NCI-H2171 (cell line): ENCODE measurements around the gene MSANTD3.

ENCODE experiments used
- DNase-seq: peaks from one replicate; lab custom pipeline; 2025; lab: John Stamatoyannopoulos, UW

The MSANTD3 gene

DNA sequence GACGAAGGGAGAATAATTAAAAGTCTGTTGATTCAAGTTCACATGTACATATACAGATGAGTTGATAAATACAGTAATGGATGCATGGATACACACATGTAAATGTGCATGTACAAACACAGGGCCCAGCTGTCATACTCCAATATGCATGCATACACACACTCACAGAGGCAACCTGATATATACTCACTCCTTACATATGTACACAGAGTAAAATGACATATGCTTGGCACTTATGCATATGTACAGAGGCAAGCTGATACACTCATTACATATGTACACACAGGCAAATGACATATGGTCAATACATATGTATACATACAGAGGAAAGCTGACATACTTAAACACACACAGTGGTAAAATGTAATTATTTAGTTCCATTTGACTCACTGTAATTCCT is 38.8 kb downstream of the MSANTD3 start:
- no peak for DNase-seq

DNA sequence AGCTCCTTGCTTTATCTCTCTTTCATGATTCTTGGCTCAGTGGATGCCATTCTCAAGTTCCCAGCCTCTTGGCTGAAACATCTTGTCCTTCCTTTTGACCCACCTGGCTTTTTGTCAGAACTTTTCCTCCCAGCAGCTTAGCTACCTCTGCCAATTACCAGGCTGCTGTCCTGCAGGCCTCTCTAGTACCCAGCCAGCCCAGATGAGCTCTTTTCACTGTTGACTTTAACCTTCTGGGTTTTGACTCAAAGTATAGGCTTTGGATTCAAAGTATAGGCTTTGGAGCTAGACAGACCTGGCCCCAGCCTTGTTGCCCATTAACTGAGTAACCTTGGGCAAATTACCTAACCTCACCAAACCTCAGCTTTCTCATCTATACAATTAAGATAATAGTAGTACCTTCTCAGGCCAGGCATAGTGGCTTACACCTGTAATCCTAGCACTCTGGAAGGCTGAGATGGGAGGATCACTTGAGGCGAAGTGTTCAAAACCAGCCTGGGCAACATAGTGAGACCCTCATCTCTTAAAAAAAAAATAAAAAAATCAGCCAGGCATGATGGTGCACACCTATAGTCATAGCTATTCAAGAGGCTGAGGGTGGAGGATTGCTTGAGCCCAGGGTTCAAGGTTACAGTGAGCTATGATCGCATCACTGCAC is 39.4 kb downstream of the MSANTD3 start:
- no peak for DNase-seq

DNA sequence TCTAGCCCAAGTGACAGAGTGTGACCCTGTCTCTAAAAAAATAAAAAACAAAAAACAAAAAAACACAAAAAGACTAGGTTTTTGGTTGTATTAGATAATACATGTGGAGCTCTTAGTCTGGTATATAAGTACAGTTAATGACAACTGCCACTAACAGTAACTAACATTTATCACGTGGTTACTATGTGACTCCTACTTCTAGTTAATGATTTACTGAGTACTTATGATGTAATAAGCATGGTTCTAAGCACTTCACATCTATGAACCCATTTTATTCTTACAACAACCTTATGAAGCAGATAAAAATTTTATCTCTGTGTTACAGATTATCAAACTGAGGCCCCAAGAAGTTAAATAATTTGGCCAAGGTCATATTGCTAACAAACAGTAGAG is 39.9 kb downstream of the MSANTD3 start:
- no peak for DNase-seq

DNA sequence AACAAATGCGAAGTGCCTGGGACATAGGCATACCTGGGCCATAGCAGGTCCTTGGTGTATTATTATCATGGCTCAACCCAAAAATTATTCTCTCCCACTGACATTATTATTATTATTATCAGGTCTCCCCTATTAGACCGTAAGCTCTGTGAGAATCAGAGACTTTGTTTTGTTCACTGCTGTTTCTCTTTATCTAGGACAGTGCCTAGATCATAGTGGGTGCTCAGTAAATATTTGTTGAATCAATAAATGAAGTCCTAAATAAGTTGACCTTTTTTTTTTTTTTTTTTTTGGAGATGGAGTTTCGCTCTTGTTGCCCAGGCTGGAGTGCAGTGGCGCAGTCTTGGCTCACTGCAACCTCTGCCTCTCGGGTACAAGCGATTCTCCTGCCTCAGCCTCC is 41.1 kb downstream of the MSANTD3 start:
- DNase-seq = no peak

DNA sequence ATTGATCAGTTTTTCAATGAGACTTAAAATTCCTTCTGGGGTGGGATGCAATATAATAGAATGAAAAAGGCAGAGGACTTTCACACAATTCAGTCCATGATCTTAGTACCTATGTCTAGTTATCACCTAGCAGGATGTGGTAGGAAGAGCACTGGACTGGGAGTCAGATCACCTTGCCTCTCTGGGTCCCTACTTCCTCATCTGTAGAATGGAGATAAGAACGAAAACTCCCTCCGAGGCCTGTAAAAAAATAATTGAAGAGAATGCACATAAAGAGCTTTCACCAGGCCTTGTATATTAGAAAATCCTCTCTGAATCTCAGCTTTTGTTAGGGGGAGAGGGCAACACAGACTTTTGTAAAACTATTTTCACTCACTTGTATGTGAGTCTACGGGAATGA is 45.3 kb downstream of the MSANTD3 start:
- no peak for DNase-seq

DNA sequence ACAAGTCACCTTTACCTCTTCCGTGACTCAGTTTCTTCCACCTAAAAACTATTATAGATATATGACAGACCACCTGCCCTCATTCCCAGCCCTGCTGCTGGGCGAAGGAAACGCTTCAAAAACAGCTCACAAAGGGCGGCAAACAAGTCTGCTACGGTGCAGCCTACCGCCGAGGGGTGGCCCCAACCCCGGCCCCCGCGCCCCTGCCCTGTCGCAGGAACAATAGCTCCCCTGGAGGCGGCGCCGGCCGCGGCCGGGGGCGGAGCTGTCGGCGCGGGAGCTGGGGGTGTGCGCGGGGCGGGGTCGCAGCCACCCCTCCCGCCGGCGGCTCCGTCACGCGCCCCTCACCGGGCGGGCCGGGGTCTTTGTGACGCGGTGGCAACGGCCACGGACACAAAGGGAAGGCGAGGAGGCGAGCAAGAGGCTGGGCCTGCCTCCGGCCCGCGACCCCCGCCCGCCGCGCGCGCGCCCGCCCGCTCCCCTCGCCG is 45.9 kb downstream of the MSANTD3 start, which contains the start of gene TMEFF1:
TMEFF1 (plus strand) TSS at position 362 of the 488 bp plus-strand sequence. CDS start 396 bp downstream, outside the sequence.
- peak; percentile 70 for DNase-seq

DNA sequence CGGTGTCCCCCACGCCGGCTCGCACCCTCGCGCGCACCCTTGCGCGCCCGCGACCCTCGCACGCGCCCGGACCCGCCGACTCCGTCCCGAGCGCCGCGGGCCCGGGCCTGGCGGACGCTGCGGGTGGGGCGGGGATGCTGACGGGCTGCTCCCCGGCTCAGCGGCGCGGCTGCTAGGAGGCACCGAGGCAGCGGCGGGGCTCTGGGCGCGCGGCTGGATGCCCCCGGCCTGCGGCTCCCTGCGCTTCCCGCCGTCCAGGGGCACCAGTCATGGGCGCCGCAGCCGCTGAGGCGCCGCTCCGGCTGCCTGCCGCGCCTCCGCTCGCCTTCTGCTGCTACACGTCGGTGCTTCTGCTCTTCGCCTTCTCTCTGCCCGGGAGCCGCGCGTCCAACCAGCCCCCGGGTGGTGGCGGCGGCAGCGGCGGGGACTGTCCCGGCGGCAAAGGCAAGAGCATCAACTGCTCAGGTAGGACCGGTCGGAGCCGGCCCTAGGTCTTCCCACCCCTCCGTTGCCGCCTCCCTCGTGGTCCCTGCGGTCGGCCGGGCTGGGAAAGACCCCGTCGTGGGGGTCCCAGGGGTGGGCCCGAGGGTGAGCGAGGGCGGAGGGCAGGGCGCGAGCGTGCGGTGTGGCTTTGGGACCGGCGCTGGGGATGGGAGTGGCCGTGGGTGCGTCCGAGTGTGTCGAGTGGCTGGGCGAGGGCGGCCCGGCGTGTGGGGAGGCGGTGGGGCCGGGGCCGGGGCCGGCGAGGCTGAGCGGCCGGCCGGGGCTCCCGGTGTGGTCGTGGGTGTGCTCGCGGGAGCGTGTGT is 46.5 kb downstream of the MSANTD3 start:
- peak; percentile 44 for DNase-seq

DNA sequence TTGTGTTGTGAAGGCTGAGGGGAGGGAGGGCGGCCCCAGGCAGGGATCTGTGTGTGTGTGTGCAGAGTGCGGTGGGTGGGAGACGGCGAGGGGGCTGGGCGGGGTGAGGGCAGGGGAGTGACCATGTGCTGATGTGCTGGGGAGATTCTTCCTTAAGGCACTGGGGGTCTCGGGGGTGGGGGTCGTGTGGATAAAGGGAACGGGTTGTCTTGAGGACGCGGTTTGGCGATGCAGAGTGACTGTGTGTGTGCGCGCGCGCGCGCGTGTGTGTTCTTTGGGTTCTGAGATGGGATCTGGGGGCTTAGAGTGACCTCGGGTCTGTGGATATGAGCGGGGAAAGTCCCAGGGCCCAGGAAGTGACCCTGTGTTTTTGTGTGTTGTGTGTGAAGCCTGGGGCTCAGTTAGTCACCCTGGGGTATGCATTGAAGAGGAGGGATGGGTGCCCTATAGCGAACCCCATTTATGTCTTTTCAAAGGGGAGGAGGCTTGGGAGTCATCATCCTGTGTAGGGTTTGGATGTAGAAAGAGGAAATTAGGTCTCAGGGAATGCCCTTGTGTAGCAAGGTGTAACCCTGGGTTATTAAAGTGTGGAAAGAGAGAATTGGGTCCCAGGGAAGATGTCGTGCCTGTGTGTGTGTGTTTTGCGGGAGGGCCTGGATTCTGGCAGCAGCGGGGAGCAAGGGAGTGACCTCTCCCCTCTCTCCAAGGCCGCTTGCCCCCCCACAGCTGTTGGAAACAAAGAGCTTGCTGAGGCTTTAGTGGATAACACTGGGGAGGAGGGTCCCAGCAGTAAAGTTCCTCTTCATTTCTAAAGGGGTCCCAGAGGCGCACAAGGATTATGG is 47.4 kb downstream of the MSANTD3 start:
- DNase-seq = no peak

DNA sequence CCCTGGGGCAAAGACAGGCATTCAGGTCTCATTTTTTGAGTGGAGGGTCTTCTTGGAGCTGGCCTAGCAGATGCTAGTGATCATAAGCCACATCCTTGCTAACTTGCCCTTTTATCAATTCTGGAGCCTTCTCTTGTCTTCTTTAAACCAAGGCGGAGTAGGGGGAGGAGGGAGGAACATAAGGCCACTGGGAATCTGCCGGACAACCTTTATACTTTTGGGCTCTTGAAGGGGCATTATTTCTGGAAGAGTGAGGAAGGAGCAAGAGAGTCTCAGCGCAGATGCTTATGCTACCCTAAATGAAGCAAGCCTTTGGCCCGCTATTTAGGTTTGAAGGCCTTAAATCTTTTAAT is 48.0 kb downstream of the MSANTD3 start:
- DNase-seq = no peak

DNA sequence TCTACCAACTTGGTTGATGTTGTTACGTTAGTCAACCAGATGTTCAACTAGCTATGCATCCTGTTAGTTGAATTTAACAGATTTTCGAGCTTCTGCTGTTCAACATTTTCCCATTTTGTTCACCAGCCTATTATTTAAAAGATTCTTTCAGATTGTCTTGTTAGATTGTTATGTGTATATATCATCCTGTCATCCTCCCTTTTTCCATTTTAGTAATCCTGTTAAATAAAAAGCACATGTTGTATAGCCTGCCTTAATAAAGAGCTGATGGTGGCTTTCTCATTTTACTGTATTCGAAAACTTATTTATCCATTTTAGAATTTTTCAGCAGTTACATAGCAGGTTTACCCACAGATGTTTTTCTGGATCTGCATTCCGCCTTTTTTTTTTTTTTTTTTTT is 50.3 kb downstream of the MSANTD3 start:
- no peak for DNase-seq

DNA sequence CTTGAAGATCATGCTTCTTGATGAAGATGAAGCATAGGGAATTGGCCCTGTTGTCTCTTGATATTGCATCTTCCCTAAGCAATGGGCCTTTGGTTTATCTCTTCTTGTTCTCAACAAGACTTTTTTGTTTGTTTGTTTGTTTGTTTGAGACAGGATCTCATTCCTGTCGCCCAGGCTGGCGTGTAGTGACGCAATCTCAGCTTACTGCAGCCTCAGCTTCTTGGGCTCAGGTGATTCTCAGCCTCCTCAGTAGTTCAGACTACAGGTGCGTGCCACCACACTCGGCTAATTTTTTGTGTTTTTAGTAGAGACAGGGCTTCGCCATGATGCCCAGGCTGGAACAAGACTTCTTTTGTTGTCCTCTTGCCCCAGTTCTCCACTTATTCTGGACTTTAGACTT is 51.2 kb downstream of the MSANTD3 start:
- no peak for DNase-seq

DNA sequence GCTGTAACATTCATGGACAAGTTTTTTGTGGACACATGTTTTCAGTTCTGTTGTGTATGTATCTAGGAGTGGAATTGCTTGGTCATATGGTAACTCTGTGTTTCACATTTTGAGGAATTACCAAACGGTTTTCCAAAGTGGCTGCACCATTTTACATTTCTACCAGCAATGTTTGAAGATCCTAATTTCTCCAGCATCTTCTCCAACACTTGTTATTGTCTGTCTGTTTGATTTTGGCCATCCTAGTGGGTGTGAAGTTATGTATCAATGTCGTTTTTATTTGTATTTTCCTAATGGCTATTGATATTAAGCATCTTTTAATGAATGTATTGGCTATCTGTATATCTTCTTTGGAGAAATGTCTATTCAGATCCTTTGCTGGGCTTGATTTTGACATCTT is 52.9 kb downstream of the MSANTD3 start:
- no peak for DNase-seq

DNA sequence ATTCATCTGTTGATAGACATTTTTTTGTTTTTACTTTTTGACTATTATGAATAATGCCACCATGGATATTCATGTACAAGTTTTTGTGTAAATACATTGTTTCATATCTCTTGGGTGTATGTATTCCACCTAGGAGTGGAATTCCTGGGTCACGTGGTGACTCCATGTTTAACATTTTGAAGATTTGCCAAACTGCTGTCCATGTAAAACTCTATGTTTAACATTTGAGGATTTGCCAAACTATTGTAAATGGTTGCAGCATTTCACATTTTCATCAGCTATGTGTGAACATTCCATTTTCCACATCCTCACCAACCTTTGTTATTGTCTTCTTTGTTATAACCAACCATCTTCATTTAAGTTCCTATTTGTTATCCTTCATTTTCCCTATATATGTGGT is 58.3 kb downstream of the MSANTD3 start:
- DNase-seq = no peak

DNA sequence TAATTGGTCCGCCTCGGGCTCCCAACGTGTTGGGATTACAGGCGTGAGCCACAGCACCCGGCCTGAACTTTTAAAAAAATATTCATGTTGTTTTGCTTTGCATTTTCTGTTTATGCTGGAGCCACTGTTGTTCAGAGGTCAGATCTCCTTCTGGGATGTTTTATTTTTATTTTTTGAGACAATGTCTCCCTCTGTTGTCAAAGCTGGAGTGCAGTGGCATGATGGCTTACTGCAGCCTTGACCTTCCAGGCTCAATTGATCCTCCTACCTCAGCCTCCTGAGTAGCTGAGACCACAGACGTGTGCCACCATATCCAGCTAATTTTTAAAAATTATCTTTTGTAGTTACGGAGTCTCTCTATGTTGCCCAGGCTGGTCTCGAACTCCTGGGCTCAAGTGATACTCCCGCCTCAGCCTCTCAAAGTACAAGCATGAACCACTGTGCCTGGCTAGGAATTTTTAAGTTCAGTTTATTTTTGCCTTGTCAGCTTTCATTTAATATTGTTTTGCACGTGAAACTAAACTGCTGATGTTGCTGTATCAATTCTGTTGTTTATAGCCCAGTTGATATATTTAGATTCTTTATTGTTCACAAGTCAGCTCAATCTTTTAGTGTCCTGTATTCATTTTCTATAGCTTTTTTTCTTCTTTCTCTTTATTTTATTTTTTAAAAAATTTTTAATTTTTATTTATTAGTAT is 59.7 kb downstream of the MSANTD3 start:
- DNase-seq = no peak

DNA sequence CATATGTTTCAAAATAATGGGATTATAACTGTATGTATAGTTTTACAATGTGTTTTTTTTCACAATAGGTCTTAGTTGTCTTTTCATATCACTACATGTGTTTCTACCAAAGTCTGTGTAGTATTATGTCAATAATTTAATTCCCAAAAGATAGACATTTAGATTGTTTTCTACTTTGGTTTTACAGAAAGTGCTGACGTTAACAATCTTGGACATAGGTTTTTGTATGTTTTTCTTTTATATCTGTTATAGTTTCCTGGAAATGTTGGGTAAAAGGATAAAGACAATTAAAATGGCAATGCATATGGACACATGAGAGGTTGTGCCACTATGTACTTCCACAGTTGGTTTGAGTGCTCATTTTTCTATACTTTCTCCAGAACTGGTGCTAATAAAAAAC is 61.2 kb downstream of the MSANTD3 start:
- no peak for DNase-seq

DNA sequence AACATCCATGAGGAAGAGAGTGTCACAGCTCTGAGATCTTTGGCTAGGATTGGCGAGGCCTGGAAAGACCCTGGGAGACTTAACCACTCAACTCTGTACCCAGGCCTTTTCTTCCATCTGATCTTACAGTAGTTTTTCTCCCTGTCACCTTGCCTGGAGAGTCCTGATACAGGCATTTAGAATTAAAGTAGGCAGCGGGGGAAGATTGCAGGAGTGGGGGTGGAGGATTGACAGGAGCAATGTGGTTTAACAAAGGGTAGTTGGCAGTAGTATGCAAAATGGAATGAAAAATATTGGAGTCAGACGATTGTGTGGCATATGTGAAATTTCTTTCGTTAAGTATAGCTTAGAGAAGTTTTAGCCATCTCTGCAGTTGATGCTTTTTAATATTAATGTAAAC is 62.9 kb downstream of the MSANTD3 start:
- DNase-seq = no peak

DNA sequence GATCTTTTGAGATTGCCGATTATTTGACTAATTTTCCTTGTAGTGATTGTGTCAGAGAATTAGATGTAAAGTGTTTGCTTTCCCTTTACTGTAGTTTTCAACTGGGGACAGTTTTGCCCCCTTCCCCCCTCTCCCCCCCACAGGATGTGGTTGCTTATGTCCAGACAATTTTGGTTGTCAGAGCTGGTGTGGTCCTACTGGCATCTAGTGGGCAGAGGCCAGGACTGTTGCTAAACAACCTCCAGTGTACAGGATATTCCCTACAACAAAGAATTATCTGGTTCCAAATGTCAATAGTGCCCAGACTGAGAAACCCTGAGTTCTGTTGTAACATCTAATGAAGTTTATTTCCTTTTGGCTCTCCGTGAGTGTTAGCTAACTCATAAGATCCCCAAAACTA is 66.0 kb downstream of the MSANTD3 start:
- DNase-seq = no peak

DNA sequence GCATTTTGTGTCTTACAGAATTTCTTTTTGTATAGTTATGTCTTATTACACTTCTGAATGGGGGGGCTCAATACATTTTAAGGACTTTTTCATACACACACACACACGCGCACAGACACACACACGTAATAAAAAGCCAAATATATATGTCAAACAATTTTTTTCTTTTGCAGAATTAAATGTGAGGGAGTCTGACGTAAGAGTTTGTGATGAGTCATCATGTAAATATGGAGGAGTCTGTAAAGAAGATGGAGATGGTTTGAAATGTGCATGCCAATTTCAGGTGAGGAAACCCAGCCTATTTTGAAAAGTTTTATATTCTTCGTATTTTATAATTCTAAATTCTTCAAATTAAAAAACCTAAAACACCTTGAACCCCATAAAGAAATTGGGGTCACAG is 71.6 kb downstream of the MSANTD3 start:
- no peak for DNase-seq

DNA sequence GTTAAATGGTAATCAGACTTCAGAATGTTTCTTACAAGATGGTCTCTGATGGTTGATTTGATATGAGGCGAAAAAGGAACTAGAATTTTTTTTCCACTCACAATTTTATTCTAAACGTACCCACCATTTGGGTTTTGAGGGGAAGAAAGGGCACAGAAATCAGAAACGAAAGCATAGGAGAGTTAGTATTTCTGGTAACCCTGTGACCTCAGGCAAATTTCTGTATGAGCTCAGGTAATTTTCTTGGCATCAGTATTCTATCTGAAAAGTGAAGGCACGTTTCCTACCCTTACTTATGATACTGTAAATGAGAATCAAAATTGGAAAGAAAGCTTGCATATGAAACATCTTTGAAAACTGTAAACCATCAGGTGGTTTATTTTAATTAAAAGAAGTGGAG is 72.5 kb downstream of the MSANTD3 start:
- DNase-seq = no peak

DNA sequence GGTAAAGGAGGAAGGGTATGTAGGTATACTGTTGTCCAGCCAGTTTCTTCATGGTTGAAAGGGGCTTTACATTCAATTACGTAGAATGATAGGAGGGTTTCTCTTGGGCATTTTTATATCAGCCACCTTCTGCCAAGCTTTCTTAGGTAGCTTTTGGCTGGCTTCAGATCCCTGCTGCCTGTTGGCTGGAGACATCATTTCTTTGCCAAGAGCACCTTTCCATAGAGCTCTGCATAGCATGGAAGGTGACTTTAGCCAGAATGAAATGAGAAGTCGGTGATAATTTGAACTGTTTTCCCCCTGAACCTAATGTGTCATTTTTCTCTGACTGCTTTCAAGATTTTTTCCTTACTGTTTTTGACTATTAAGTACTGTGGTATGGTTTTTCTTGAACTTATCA is 72.9 kb downstream of the MSANTD3 start:
- DNase-seq = no peak
